Cardiac fibroblast (primary cell): ENCODE measurements around the gene ZNF524.

Experiments used
- DNase-seq, 2 donors: peaks; one replicate each; pipeline versions ENCODE4 v3.0.0 to v3.0.0-alpha.2; 2010; ENCODE audit warnings: low read depth in 2 of 2
- H3K4me3 ChIP-seq, 2 donors: replicated peaks in 1 of 2; 1 replicate in 1 of 2; 2 replicates in 1 of 2; pipeline ENCODE4 v1.5.1; 2011; ENCODE audit warnings: low read depth in 2 of 2, low read length in 2 of 2, mild to moderate bottlenecking in 2 of 2, moderate library complexity in 1 of 2
- CTCF ChIP-seq: IDR thresholded peaks from one replicate; pipeline ENCODE4 v1.5.1; 2011; ENCODE audit warnings: low read depth, mild to moderate bottlenecking, low read length, inconsistent platforms

ZNF524 gene

GRCh38 chr19:55635856-55636440 lies 35.9 kb downstream of the ZNF524 start:
- no peak for TF ChIP-seq CTCF
- no peak for DNase-seq
- peak overlapping the region; percentile 79 to 87 for H3K4me3 ChIP-seq

- H3K4me3 ChIP-seq, result no peak overlapping the region
- DNase-seq, result no peak
- TF ChIP-seq CTCF, result no peak
Measured at GRCh38 chr19:55636723-55637122, 36.6 kb downstream of the ZNF524 start.

GRCh38 chr19:55637534-55637933 lies 37.4 kb downstream of the ZNF524 start:
- no peak for TF ChIP-seq CTCF
- no peak overlapping the region for H3K4me3 ChIP-seq
- no peak for DNase-seq

GRCh38 chr19:55638864-55639359 lies 38.8 kb downstream of the ZNF524 start:
- peak; percentile 38 to 55 for DNase-seq
- peak; percentile 49 for TF ChIP-seq CTCF
- H3K4me3 ChIP-seq, result no peak overlapping the region

GRCh38 chr19:55640043-55640576 lies 40.0 kb downstream of the ZNF524 start:
- peak; percentile 25 for TF ChIP-seq CTCF
- peak overlapping the region; percentile 81 to 88 for H3K4me3 ChIP-seq
- peak; percentile 57 to 77 for DNase-seq

- TF ChIP-seq CTCF, result no peak
- H3K4me3 ChIP-seq, result peak within 1 kb of the TSS; percentile 81 to 88
- peak; percentile 75 to 91 for DNase-seq
Measured at GRCh38 chr19:55640577-55641425, 40.7 kb downstream of the ZNF524 start, which contains the start of gene ZNF580. Gene ZNF580 (plus strand): TSS chr19:55641002. CDS start chr19:55642509, 1,507 bp downstream.
